Trophoblast cell (in vitro differentiated cells and primary cell): Measurements from ENCODE around the gene KCNQ4.

Source experiments
- DNase-seq, 2 donors: peaks; one replicate each; pipeline ENCODE4 v3.0.0-alpha.2; 2016
- H2AFZ ChIP-seq: 2 replicates; pipeline ENCODE4 v1.6.1; 2013; ENCODE audit warnings: low read length, moderate library complexity, mild to moderate bottlenecking; ENCODE audit not compliant: insufficient read depth, poor library complexity
- H2AK5ac ChIP-seq: 2 replicates; pipeline ENCODE4 v1.6.1; 2013; ENCODE audit warnings: mild to moderate bottlenecking, low read length
- H2BK120ac ChIP-seq: 2 replicates; pipeline ENCODE4 v1.6.1; 2013; ENCODE audit warnings: low read length, mild to moderate bottlenecking, moderate library complexity; ENCODE audit not compliant: insufficient read depth, poor library complexity
- H2BK12ac ChIP-seq: 2 replicates; pipeline ENCODE4 v1.6.1; 2013; ENCODE audit warnings: mild to moderate bottlenecking, low read length, moderate library complexity
- H2BK5ac ChIP-seq: 2 replicates; pipeline ENCODE4 v1.6.1; 2013; ENCODE audit warnings: low read length, low read depth, moderate library complexity, mild to moderate bottlenecking; ENCODE audit not compliant: poor library complexity
- H3K14ac ChIP-seq: 2 replicates; pipeline ENCODE4 v1.6.1; 2013; ENCODE audit warnings: mild to moderate bottlenecking, low read length
- H3K18ac ChIP-seq: 2 replicates; pipeline ENCODE4 v1.6.1; 2013; ENCODE audit warnings: mild to moderate bottlenecking, low read length
- H3K23ac ChIP-seq: 2 replicates; pipeline ENCODE4 v1.6.1; 2013; ENCODE audit warnings: low read length
- H3K27ac ChIP-seq: 2 replicates; pipeline ENCODE4 v1.5.1; 2013; ENCODE audit warnings: low read depth, mild to moderate bottlenecking, inconsistent platforms, low read length, moderate library complexity
- H3K27me3 ChIP-seq: 2 replicates; pipeline ENCODE4 v1.6.1; 2013; ENCODE audit warnings: inconsistent platforms, mild to moderate bottlenecking, low read length, moderate library complexity; ENCODE audit not compliant: insufficient read depth
- H3K36me3 ChIP-seq, 2 experiments: 1 replicate in 1 of 2; 2 replicates in 1 of 2; pipeline ENCODE4 v1.6.1; 2013; ENCODE audit warnings: low read length in 2 of 2, mild to moderate bottlenecking in 2 of 2, moderate library complexity in 1 of 2; ENCODE audit not compliant: insufficient read depth in 2 of 2, control insufficient read depth in 1 of 2
- H3K4ac ChIP-seq: 2 replicates; pipeline ENCODE4 v1.6.1; 2013; ENCODE audit warnings: low read depth, mild to moderate bottlenecking, low read length, moderate library complexity
- H3K4me1 ChIP-seq, 2 experiments: 1 replicate in 1 of 2; 2 replicates in 1 of 2; pipeline ENCODE4 v1.6.1; 2013; ENCODE audit warnings: low read length in 2 of 2, mild to moderate bottlenecking in 2 of 2, moderate library complexity in 1 of 2; ENCODE audit not compliant: insufficient read depth in 2 of 2, control insufficient read depth in 1 of 2
- H3K4me2 ChIP-seq: 2 replicates; pipeline ENCODE4 v1.6.1; 2013; ENCODE audit warnings: inconsistent platforms, mild to moderate bottlenecking, low read length, moderate library complexity
- H3K4me3 ChIP-seq: 2 replicates; pipeline ENCODE4 v1.5.1; 2013; ENCODE audit warnings: mild to moderate bottlenecking, low read depth, low read length, inconsistent platforms
- H3K79me1 ChIP-seq: one replicate; pipeline ENCODE4 v1.6.1; 2013; ENCODE audit warnings: low read length
- H3K79me2 ChIP-seq: 2 replicates; pipeline ENCODE4 v1.6.1; 2013; ENCODE audit warnings: low read length, mild to moderate bottlenecking; ENCODE audit not compliant: control insufficient read depth, insufficient read depth, poor library complexity
- H3K9ac ChIP-seq: 2 replicates; pipeline ENCODE4 v1.6.1; 2013; ENCODE audit warnings: mild to moderate bottlenecking, low read length
- H3K9me3 ChIP-seq: 2 replicates; pipeline ENCODE4 v1.6.1; 2013; ENCODE audit warnings: low read depth, mild to moderate bottlenecking, control low read depth, inconsistent platforms, low read length; ENCODE audit not compliant: insufficient read depth
- H4K12ac ChIP-seq: 2 replicates; pipeline ENCODE4 v1.6.1; 2013; ENCODE audit warnings: low read depth, mild to moderate bottlenecking, low read length, moderate library complexity
- H4K8ac ChIP-seq: 2 replicates; pipeline ENCODE4 v1.6.1; 2013; ENCODE audit warnings: low read depth, mild to moderate bottlenecking, low read length, moderate library complexity
- H4K91ac ChIP-seq: one replicate; pipeline ENCODE4 v1.6.1; 2013; ENCODE audit warnings: low read depth, mild to moderate bottlenecking, low read length, moderate library complexity
- WGBS: extraction: QIAGEN DNeasy Blood & Tissue Kit; methylation state at CpG from one replicate; pipeline ENCODE4 v1.1.7; 2013; ENCODE audit warnings: missing lambda C conversion rate; ENCODE audit not compliant: insufficient read length, insufficient coverage; ENCODE audit errors: extremely low coverage; 5-methylcytosine and 5-hydroxymethylcytosine counted together

KCNQ4 gene

DNA sequence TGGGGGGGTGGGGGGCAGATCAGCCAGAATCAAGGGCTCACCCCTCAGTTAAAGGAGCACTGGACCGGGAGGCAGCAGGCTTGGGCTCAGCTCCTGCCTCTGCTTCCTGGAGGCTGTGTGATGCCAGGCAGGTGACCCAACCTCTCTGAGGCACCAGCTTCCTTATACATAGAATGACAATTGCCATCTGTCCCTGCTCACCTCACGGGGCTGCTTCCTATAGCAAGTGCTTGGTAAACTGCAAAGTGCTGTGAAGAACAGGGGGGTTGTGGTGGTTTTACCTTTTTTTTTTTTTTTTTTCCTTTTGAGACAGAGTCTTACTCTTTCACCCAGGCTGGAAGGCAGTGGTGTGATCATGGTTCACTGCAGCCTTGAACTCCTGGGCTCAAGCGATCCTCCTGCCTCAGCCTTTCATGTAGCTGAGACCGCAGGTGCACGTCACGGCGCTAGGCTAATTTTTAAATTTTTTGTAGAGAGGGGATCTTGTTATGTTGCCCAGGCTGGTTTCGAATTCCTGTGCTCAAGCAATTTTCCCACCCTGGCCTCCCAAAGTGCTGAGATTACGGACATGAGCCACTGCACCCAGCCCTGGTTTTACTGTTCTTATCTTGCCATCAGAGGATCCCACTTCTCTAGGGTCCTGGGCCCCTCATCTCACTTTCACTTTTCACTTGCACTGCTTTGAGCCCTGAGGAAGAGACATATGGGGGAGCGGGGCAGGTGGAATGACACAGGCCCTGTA lies 11.6 kb downstream of the KCNQ4 start:
- Histone ChIP-seq H3K36me3 (no peaks in the 10 kb centered on the region), H3K18ac (no peak overlapping the region), H3K14ac (no peak overlapping the region), H2BK12ac (no peak overlapping the region), H3K79me2 (no peaks in the 10 kb centered on the region), H3K4me2 (no peak overlapping the region), H2BK120ac (no peak overlapping the region), H3K27me3 (no peaks in the 10 kb centered on the region), H4K12ac (no peak overlapping the region), H4K91ac (no peak overlapping the region), H3K9ac (no peak overlapping the region), H3K4me3 (no peak overlapping the region), H3K23ac (no peak overlapping the region), H3K9me3 (no peaks in the 10 kb centered on the region), H3K79me1 (no peaks in the 10 kb centered on the region), H2BK5ac (no peak overlapping the region), H2AFZ (no peak overlapping the region), H3K4me1 (no peaks in the 10 kb centered on the region), H4K8ac (no peak overlapping the region), H3K27ac (no peak overlapping the region), H3K4ac (no peak overlapping the region), H2AK5ac (no peak overlapping the region)
- no peak for DNase-seq
- no CpG with 5 or more reads among the region's 10 CpGs for WGBS

DNA sequence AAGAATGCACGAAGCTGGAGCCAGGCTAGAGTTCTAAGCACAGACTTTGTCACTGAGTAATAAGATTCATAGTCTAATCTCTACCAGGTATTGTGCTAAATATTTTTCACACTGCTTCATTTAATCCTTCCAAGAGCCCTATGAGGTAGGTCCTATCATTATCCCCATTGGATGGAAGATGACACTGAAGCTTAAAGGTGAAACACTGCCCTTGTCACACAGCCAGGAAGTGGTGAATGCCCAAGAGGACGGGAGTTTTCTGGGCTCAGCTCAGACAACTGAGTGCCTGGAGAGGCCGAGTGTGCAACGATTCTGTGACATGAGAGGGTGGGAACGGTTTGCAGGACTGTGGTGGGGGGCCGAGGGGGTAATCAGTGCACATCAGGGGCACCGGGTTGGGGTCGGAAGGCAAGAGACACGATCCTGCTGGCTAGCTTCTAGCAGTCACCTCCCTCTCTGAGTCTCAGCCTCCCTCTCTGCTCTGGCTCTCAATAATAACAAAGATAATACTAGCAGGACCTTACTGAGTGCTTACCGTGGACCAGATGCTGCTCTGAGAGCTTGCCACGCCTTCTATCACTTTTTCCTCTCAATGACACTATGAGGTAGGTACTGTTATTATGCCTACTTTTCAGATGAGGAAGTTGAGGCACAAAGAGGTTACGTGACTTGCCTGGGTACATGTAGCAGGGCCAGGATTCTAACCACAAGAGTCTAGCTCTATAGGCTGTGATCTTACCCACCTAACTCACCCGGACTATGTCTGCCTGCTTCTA lies 12.4 kb downstream of the KCNQ4 start:
- DNase-seq: no peak
- Histone ChIP-seq H3K27me3 (no peaks in the 10 kb centered on the region), H2AK5ac (no peak overlapping the region), H3K23ac (no peak overlapping the region), H2BK120ac (no peak overlapping the region), H3K4ac (no peak overlapping the region), H3K4me3 (no peak overlapping the region), H4K8ac (no peak overlapping the region), H4K12ac (no peak overlapping the region), H2BK5ac (no peak overlapping the region), H2BK12ac (no peak overlapping the region), H3K4me2 (no peak overlapping the region), H3K79me1 (no peaks in the 10 kb centered on the region), H2AFZ (no peak overlapping the region), H4K91ac (no peak overlapping the region), H3K14ac (no peak overlapping the region), H3K36me3 (no peaks in the 10 kb centered on the region), H3K9me3 (no peaks in the 10 kb centered on the region), H3K79me2 (no peaks in the 10 kb centered on the region), H3K27ac (no peak overlapping the region), H3K4me1 (no peaks in the 10 kb centered on the region), H3K18ac (no peak overlapping the region), H3K9ac (no peak overlapping the region)
- no CpG with 5 or more reads among the region's 13 CpGs for WGBS

DNA sequence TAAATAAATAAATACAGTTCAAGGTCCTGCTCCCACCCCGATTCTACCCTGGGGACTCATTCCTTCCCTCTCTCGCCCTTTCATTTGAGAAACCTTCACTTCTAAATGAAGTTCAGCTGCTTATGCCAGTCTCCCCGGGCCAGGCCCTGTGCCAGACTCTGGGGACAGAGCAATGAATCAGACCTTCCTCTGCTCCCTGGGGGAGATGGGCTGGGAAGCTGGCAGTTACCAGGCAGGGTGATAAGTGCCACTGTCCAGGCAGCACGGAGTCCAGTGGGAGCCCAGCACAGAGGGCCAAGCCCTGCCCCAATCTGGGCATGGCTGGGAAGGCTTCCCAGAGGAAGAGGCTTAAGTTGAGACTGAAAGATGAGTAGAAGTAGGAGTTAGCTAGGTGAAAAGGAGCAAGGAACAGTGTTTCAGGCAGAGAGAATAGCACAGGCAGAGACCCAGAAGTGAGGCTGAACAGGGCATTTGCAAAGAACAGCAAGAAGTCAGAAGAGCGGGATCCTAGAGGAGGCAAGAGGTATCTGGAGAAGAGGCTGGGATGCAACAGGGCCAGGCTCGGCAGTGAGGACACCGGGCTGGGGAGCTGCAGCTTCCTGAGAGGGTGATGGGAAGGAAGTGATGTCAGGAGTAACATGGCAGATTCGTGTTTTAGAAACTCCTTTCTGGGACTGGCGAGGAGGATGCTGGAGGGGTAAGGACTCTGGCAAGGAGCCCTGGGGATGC lies 13.5 kb downstream of the KCNQ4 start:
- Histone ChIP-seq H2BK120ac (no peak overlapping the region), H4K8ac (no peak overlapping the region), H2AK5ac (no peak overlapping the region), H3K79me1 (no peaks in the 10 kb centered on the region), H3K27me3 (no peaks in the 10 kb centered on the region), H3K36me3 (no peaks in the 10 kb centered on the region), H3K9ac (no peak overlapping the region), H4K91ac (no peak overlapping the region), H3K23ac (no peak overlapping the region), H4K12ac (no peak overlapping the region), H2BK5ac (no peak overlapping the region), H3K14ac (no peak overlapping the region), H3K4me2 (no peak overlapping the region), H3K9me3 (no peaks in the 10 kb centered on the region), H3K4me3 (no peak overlapping the region), H3K27ac (no peak overlapping the region), H2AFZ (no peak overlapping the region), H3K4me1 (peaks cover 0 to 4% of the 10 kb centered on the region in 2 experiments), H3K79me2 (no peaks in the 10 kb centered on the region), H3K18ac (no peak overlapping the region), H2BK12ac (no peak overlapping the region), H3K4ac (no peak overlapping the region)
- DNase-seq: no peak
- WGBS: no CpG with 5 or more reads among the region's 9 CpGs

DNA sequence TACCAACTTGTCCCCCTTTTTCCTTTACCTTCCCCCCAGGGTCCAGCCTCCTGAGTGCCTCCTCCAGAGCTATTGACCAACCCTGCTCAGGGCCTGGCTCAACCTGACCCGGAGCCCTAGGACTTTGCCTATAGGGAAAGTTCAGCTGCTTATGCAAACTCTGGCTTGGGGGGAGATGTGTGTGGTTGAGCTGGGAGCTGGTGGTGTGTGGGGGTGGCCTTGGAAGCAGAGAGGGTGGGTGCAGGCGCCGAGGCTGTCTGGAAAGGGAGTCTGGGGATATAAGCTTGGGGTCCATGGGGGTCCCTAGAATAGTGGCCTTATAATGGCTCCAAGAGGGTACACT lies 14.1 kb downstream of the KCNQ4 start:
- H3K36me3 ChIP-seq: no peaks in the 10 kb centered on the region
- no peaks in the 10 kb centered on the region for H3K27me3 ChIP-seq
- H3K79me1 ChIP-seq: no peaks in the 10 kb centered on the region
- H2AFZ ChIP-seq: no peak overlapping the region
- H4K91ac ChIP-seq: no peak overlapping the region
- H3K9me3 ChIP-seq: no peaks in the 10 kb centered on the region
- no peak overlapping the region for H3K14ac ChIP-seq
- no peak overlapping the region for H4K8ac ChIP-seq
- H3K4me2 ChIP-seq: no peak overlapping the region
- H3K4me3 ChIP-seq: no peak overlapping the region
- H2AK5ac ChIP-seq: no peak overlapping the region
- no peak overlapping the region for H3K27ac ChIP-seq
- no peak overlapping the region for H3K23ac ChIP-seq
- peaks cover 0 to 5% of the 10 kb centered on the region in 2 experiments for H3K4me1 ChIP-seq
- H3K79me2 ChIP-seq: no peaks in the 10 kb centered on the region
- H3K4ac ChIP-seq: no peak overlapping the region
- no peak overlapping the region for H3K18ac ChIP-seq
- no peak overlapping the region for H4K12ac ChIP-seq
- no peak for DNase-seq
- no peak overlapping the region for H3K9ac ChIP-seq
- H2BK120ac ChIP-seq: no peak overlapping the region
- WGBS: no CpG with 5 or more reads among the region's 3 CpGs
- no peak overlapping the region for H2BK5ac ChIP-seq
- no peak overlapping the region for H2BK12ac ChIP-seq
